BE2C (cell line): ENCODE results near the gene UQCR10. TPM values are rescaled to one million over a fixed set of nuclear protein-coding genes. Genes with fewer than 3 reads are reported as not detected.

Experiments used
- DNase-seq: peaks from one replicate; pipeline ENCODE4 v3.0.0-alpha.2; 2020
- H3K27me3 ChIP-seq: fragments of 250-450 bp; sonication (Bioruptor Pico); 2 replicates; pipeline ENCODE4 v1.5.1; 2020; ENCODE audit warnings: mild to moderate bottlenecking
- H3K36me3 ChIP-seq: fragments of 250-450 bp; sonication (Bioruptor Pico); 2 replicates; pipeline ENCODE4 v1.5.1; 2020; ENCODE audit warnings: mild to moderate bottlenecking
- H3K4me1 ChIP-seq: fragments of 250-450 bp; sonication (Bioruptor Pico); 2 replicates; pipeline ENCODE4 v1.5.1; 2020
- H3K4me3 ChIP-seq: 2 replicates; pipeline ENCODE4 v1.5.1; 2011; ENCODE audit warnings: low read depth, low read length
- H3K9me3 ChIP-seq: fragments of 250-450 bp; sonication (Bioruptor Pico); 2 replicates; pipeline ENCODE4 v1.5.1; 2020
- polyA plus RNA-seq: library from polyadenylated mRNA; unstranded; fragments of >200 nt; gene quantifications from one replicate; pipeline ENCODE4 v1.2.1, GENCODE V29; 2012; ENCODE audit warnings: low read depth, missing spikeins; ENCODE audit not compliant: insufficient read length, insufficient read depth
- TF ChIP-seq, protein P1 (sequence below): IDR thresholded peaks from 2 replicates; pipeline ENCODE4 v1.5.1; 2012; ENCODE audit warnings: mild to moderate bottlenecking, low read depth, low read length

The UQCR10 gene
- polyA plus RNA-seq, result 801 TPM

DNA sequence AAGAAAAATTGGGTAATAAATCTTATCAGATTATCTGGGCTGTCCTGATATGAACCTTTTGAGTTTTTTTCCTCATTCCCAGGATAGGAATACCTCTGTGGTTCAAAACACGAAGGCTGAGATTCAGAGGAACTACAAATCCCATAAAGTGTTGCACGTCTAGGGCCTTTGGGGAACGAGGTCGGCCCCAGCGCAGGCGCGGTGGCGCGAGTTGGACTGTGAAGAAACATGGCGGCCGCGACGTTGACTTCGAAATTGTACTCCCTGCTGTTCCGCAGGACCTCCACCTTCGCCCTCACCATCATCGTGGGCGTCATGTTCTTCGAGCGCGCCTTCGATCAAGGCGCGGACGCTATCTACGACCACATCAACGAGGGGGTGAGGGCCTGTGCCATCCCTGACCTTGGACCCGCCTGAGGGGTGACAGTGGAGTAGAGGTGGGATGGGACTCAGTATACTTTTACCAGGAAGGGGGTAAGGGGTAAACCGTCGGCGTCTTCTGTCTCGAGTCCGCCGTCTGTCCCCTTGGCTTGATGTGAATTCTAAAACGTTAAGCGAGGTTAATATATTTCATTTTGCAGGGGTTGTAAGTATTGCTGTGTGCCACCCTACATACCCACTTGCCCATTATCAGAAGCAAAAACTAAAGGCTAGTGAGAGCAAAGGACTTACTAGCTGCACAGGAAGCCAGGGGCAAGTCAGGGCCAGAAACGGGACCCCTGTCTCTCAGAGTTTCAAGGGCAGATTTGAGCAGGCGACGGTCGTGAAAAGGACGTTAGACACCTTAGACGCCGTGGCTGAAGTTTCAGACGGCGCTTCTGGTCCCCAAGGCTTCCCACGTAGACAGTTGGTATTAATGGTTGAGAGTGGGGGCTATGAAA is at the start of gene UQCR10:
UQCR10 (plus strand) TSS at position 199 of the 881 bp plus-strand sequence; CDS start at position 229, 30 bp downstream.
- DNase-seq, result peak; percentile 95
- Histone ChIP-seq H3K4me1 (no peaks in the 10 kb centered on the region), H3K4me3 (peak within 1 kb of the TSS; percentile 96), H3K27me3 (no peaks in the 10 kb centered on the region), H3K9me3 (no peaks in the 10 kb centered on the region), H3K36me3 (peaks cover 33% of the 10 kb centered on the region)
- TF ChIP-seq, protein P1, sequence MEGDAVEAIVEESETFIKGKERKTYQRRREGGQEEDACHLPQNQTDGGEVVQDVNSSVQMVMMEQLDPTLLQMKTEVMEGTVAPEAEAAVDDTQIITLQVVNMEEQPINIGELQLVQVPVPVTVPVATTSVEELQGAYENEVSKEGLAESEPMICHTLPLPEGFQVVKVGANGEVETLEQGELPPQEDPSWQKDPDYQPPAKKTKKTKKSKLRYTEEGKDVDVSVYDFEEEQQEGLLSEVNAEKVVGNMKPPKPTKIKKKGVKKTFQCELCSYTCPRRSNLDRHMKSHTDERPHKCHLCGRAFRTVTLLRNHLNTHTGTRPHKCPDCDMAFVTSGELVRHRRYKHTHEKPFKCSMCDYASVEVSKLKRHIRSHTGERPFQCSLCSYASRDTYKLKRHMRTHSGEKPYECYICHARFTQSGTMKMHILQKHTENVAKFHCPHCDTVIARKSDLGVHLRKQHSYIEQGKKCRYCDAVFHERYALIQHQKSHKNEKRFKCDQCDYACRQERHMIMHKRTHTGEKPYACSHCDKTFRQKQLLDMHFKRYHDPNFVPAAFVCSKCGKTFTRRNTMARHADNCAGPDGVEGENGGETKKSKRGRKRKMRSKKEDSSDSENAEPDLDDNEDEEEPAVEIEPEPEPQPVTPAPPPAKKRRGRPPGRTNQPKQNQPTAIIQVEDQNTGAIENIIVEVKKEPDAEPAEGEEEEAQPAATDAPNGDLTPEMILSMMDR, result no peak

DNA sequence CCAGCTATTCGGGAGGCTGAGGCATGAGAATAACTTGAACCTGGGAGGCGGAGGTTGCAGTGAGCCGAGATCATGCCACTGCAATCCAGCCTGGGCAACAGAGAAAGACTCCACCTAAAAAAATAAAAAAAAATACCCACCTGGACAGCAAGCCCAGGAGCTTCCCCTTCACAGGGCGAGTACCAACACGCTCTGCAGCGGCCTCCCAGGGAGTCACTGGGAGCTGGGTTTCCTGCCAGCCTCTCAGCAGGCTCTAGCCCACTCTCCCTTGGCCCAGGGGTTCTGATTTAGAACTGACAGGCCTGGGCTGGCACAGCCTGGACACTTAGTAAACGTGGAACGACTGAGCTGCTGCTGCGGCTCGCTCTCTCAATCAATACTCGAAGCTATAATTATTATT is 49.4 kb upstream of the UQCR10 start:
- TF ChIP-seq, protein P1, result no peak
- Histone ChIP-seq H3K4me3 (no peak overlapping the region), H3K4me1 (peaks cover 39% of the 10 kb centered on the region), H3K27me3 (peaks cover 24% of the 10 kb centered on the region), H3K9me3 (no peaks in the 10 kb centered on the region), H3K36me3 (no peaks in the 10 kb centered on the region)
- DNase-seq, result no peak

DNA sequence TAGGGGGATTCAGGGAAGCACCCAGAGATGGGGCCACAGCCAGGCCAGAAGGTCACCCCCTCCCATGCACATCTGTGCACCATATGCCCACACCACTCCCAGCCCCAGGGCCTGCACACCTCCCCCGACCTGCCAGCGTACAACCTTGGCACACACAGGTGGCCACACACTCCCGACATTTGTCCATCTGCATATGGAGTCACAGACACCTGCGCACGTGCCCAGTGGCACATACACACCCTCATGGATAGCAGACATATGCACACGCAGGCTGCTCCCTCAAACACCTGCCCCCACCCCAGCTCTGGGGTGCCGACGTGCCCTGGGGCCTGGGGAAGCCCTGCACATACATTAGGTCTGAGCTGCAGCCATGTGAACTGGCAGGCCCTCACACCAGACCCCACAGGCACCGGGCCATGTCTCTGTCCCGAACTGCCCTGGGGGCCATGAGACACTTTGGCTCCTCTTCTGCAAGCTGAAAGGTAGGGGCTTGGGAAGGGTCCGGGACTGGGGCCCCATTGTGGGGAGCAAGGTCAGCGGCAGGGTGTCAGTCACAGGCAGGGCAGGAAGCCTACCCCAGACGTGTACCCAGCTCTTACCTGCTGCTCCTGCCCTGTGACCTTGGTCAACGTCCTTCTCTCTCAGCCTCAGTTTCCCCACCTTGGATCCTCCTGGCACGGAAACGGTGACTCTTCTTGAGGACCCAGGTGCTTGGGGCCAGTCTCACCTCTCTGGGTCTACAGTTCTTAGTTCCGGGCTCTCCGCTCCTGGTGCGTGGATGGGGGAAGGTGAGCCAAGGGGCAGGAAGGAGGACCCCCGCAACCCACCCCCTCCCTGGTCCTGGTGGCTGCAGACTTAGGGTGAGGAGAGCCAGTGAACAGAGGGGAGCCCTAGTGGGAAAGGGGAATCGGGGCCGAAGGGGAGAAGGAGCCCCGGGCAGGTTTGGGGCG is 47.9 kb upstream of the UQCR10 start:
- peak overlapping the region; percentile 46 for H3K4me3 ChIP-seq
- H3K4me1 ChIP-seq, result peaks cover 36% of the 10 kb centered on the region
- TF ChIP-seq, protein P1, result no peak
- H3K27me3 ChIP-seq, result peaks cover 24% of the 10 kb centered on the region
- peak; percentile 48 for DNase-seq
- no peaks in the 10 kb centered on the region for H3K9me3 ChIP-seq
- H3K36me3 ChIP-seq, result no peaks in the 10 kb centered on the region

DNA sequence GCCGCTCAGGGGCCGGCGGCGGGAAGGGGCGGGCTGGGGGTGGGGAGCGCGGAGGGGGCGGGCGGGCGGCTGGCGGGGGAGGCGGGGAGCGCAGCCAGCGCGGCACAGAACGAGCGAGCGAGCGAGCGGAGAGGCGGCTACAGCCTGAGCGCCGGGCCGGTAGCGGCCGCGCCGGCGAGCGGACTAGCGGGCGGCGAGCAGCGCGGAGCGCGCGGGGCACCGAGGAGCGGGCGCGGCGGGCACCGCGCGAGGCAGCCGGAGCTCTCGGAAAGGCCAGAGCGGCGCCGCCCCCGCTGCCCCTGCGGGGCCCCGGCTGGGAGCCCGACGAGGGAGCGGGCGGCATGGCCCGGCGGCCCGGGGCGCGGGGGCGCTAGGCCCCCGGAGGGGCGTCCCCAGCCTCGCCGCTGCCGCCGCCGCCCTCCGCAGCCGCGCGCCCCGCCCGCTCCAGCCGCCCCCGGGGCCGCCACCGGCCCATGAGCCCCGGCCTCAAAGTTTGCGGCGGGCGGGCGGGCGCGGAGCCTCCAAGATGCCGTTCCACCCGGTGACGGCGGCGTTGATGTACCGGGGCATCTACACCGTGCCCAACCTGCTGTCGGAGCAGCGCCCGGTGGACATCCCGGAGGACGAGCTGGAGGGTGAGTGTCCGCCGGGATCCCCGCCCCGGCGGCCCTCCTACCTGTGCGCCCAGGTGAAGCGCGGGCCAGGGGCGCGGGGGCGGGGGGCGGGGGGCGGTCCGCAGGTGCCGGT is 47.1 kb upstream of the UQCR10 start, which contains the start of gene CABP7:
CABP7 (plus strand) TSS at position 105 of the 747 bp plus-strand sequence; CDS start at position 527, 422 bp downstream.
- Histone ChIP-seq H3K4me3 (peak within 1 kb of the TSS; percentile 46), H3K4me1 (peaks cover 28% of the 10 kb centered on the region), H3K36me3 (no peaks in the 10 kb centered on the region), H3K9me3 (no peaks in the 10 kb centered on the region), H3K27me3 (peaks cover 24% of the 10 kb centered on the region)
- TF ChIP-seq, protein P1, result no peak
- DNase-seq, result peak; percentile 41

DNA sequence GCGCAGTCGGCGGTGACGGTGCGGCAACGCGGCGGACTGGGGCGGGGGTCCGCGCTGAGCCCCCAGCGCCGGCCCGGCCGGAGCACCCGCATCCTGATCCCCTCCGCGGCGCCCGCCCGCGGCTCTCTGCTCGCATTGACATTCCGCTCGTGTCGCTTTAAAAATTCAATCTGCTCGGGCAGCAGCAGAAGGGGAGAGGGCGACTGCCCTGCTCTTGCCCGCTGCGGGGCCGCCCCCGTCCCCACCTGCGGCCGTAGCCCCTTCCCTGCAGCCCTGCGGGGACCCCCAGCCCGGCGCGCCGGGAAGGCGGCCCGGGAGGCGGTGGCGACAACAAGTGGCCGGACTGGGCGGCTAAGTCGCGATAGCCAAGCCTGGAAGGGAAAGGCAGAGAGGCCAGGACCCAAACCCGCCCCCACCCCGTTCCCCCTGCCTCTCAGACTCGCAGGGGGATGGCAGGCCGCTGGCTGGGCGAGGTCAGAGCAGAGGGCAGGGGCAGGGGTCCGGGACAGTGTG is 46.3 kb upstream of the UQCR10 start:
- H3K4me3 ChIP-seq, result peak overlapping the region; percentile 42
- no peaks in the 10 kb centered on the region for H3K36me3 ChIP-seq
- peaks cover 24% of the 10 kb centered on the region for H3K27me3 ChIP-seq
- TF ChIP-seq, protein P1, result no peak
- no peaks in the 10 kb centered on the region for H3K9me3 ChIP-seq
- no peak for DNase-seq
- H3K4me1 ChIP-seq, result peaks cover 20% of the 10 kb centered on the region
